IPS DF 19.7 (cell line): ENCODE results near the gene SLC14A1.

Experiments used
- DNase-seq: peaks from one replicate; pipeline ENCODE4 v3.0.0-alpha.2; 2013; ENCODE audit warnings: low read depth, low spot score

Gene SLC14A1

DNA sequence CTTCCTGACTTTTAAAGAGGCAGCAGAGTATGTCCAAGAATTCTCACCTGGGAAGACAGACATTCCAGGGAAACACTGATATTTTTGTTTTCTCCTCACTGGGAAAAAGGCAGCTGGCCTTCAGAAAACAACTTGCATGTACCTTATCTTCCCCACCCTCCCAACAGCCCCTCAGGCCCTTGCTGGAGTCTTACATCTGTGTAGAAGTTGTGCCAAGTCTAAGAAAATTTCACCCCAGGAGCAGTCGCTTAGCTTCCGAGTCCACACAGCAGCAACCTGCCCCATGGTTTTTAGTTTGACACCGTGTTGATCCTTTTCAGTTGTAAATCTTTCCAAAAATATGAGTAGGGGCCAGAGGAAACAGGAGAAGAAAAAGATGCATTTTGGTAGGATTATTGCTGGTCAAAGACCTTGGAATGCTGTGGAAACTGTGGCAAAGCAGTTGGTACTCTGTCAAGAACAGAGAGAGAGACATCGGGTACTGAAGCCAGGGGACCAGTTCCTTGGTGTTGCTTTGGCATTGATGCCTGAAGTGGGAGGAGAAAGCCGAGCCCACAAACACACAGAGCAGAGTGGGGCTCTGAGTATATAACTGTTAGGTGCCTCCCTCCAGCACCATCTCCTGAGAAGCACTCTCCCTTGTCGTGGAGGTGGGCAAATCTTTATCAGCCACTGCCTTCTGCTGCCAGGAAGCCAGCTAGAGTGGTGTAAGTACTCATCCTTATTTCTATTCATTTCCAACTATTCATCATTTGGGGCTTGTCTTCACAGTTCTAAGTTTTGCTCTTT is at the start of gene SLC14A1:
TSS of gene SLC14A1 (plus strand) at position 615 of the 789 bp plus-strand sequence. CDS start 6,140 bp downstream, outside the sequence.
- DNase-seq, result no peak

DNA sequence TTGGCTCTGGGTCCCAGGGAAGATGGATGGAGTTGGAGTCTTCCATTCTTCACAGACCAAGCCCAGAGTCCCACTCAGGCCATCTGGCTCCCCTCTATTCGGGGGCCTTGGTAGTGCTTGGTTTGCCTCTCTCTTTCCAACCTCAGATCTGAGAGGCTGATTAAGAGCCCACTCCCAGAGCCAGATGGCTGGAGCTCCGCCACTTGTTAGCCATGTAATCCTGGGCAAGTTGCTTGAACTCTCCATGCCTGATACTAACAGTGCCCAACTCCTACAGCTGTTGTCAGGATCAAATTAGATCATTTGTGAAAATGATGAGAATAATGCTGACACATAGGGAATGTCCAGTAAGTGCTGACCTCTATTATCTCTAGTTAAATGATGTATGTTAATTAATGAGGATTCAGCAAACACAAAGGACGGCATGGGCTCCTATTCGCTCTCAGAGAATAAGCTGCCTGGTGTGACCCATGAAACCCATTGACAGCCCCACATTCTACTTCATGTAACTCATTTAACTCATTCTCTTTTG is 46.6 kb upstream of the SLC14A1 start:
- no peak for DNase-seq

DNA sequence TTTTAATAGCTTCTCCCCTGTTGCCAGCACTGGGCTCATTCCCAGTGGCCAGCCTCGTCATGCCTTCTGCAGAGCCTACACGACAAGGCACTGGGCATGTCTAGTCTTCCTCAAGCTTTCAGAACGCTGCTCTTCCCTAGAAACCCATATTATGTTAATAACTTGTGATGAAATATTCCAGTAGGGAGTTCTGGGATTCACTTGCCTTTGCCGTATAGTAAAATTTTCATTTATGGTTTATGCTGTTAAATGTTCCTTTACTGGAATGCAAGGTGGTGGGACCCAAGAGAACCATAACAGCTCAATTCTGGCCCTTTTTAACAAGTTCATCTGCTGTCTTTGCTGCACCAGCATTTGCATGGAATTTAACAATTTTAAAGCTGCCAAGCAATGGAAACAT is 45.5 kb upstream of the SLC14A1 start:
- DNase-seq, result no peak

DNA sequence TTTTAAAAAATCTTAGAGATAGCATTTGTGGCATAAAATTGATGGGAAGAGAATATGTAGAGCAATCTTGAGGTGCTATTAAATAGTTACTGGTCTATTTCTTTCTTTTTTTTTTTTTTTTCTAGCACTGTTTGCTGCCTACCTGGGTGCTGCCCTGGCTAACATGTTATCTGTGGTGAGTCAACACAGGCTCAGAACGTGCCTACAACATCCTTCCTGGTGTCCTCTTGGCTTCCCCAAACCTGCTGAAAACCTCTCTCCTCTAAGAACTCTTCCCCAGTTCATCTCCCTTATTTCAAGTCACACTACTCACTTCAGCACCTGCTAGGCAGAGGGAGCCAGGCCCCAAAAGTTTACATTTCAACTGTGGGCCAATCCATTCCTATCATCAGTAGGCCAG is 45.1 kb upstream of the SLC14A1 start:
- no peak for DNase-seq

DNA sequence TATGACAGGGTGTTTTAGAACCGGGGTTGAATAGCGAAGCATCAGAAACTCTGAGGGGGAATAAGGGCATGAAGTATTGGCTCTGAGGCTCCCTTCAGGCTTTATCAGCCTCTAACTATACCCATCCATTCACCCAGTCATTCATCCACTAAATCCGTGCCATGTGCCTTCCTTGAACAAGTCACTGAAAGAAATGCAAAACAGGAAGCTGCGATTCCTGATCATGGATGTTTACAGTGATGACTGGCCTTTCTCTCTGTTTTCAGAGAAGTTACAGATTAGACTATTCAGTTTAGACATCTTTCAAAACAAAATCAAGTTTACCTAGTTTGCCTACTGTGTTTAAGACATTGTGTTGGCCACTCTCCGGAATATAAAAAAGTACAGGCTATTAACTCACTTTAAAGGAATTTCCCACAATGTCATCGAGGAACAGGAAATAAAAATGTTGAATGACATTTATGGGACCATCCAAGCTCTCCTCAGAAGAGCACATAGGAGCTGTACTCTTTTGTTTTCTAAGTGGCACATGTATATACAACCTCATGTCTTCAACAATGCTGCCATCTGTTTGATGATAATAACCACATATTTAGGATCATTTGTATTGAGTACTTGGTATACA is 43.8 kb upstream of the SLC14A1 start:
- DNase-seq, result no peak

DNA sequence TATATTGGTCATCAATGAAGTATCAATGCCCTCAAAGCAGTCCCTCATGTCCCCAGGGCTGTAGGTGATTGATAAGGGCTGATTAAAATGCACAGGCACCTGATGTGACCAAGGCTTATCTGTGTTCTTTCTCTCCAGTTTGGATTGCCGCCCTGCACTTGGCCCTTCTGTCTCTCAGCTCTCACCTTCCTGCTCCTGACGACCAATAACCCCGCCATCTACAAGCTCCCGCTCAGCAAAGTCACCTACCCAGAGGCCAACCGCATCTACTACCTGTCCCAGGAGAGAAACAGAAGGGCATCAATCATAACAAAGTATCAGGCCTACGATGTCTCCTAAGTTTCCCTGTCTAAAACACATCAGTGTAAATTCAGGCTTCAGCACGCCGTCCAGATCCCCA is 41.8 kb upstream of the SLC14A1 start:
- no peak for DNase-seq

DNA sequence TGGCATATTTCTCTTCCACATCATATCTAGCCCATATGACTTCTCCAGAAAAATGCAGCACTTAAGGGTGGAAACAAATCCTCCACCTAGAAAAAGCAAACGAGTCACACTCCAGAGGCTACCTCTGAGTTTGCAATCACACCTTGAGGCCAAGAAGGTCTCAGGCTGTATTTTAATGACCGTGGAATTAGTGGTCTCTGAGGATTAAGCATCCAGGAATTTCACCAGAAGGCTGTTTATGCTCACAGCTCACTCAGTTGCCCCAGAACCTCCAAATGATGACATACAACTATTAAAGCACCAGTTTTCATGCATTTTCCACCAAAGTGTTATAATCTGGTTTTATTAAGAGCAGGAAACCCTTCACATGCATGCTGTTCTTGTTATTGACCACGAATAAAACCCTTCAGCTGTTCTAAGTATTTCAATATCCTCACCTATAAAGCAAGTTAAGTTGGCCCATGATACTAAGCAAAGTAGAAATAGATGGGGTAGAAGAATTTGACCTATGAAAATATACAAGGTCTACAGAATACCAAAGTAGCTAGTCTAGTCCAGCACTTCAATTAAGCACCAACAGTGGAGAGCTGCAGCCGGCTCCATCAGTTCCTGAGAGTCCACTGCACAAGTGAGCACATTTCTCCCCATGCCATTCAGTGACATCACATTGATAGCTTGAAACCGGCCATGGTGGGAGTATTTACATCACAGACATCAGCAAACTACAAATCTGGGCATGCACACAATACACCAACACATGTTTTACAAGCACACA is 39.5 kb upstream of the SLC14A1 start:
- DNase-seq, result no peak

DNA sequence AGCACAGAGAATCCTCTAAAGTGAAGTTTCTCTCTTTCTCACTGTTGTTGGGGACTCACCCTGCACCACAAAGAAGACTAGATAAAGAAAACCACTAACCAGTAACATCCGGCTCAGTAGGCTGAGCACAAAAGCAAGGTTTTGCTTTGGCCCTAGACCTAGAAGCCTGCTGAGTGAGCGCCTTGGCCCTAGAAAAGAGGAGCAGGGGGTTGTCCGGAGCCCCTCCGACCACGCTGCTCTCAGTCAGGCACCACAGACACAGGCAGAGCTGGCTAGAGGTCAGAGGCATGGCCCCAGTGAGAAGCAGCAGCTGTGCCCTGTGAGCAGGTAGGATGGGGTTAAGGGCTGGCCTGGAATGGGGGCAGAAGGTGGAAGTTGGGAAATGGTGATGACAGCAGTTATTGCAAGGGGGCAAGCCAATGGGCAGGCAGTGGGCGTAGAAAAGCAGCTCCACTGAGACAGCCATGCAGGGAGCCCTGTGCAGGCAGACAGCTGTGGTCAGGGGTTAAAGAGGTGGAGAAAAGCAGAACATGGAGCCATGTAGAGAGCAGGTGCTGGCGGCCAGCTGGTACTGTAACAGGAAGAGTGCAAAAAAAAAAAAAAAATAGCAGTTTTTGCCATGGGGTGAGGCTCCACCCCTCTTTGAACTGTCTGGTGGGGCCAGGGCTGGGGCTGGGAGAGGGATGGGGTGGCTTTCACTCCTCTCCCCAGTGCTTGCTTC is 36.9 kb upstream of the SLC14A1 start:
- no peak for DNase-seq

DNA sequence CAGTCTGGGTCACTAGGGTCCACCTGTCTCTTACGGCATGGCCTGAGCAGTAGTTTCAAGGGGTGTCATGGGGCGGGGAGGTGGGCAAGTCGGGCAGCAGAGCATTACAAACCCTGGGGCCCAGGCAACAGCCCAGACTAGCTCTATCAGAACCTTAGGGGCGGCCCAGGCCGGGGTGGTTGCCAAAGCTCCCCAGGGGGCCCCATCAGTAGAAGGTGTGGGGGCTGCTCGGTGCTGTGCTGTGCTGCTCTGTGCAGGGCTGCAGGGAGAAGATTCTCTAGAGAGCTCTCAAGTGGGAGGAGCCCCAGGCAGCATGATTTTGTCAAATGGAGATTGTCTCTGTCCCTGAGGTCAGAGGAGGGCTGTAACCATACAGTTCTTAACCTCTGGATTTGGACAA is 36.4 kb upstream of the SLC14A1 start:
- DNase-seq, result no peak

DNA sequence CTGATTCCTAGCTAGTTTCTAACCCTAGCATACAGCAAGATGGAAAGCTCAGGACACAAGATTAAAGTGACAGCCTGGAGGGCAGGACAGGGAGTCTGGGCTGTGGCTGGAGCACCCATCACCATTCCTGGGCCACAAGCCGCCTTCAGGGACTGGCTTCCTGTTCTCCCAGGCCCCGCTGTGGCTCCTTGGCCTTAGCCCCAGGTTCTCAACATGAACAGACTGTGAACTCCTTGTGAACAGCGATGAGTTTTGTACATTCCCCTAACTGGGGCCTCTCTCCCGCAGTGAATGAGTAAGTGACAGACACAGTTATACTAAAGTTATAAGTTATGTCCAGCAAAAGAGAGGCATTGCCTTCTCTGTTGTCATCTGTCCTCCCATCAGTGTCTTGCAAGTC is 35.9 kb upstream of the SLC14A1 start:
- no peak for DNase-seq

DNA sequence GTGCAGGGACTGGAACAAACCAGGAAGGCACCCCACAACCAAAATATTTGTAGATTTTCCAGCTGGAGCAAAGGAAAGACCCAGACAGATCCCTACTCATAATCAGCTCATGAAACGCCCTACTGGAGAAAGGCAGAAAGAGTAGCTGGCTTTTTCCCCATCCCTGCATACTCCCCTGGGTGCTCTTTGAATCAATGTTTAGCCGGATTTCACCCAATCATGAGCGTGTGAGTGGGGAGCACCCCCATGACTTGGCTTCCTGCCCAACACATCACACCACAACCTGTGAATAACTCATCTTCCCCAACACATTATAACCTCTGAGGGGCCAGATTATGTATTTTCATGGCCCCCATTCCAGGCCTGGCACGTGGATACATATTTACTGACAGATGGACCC is 35.1 kb upstream of the SLC14A1 start:
- DNase-seq, result no peak

DNA sequence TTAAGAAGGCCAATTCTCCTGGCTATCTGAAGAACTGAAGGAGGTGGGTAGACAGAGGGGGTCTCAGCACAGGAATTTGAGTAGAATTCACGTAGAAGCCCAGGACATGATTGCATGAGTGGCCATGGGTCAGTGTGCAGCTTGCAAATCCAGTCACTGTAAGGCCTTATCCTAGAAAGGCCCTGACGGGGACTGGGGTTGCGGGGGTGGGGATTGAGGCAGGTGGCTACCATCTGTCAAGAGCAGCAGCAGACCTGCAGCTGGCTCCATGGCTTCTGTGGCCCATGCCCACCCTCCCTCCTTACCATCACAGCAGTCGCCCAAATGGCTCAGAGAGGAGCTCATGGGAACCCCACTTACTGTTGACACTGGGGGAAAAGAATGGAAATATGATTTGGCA is 34.6 kb upstream of the SLC14A1 start:
- no peak for DNase-seq

DNA sequence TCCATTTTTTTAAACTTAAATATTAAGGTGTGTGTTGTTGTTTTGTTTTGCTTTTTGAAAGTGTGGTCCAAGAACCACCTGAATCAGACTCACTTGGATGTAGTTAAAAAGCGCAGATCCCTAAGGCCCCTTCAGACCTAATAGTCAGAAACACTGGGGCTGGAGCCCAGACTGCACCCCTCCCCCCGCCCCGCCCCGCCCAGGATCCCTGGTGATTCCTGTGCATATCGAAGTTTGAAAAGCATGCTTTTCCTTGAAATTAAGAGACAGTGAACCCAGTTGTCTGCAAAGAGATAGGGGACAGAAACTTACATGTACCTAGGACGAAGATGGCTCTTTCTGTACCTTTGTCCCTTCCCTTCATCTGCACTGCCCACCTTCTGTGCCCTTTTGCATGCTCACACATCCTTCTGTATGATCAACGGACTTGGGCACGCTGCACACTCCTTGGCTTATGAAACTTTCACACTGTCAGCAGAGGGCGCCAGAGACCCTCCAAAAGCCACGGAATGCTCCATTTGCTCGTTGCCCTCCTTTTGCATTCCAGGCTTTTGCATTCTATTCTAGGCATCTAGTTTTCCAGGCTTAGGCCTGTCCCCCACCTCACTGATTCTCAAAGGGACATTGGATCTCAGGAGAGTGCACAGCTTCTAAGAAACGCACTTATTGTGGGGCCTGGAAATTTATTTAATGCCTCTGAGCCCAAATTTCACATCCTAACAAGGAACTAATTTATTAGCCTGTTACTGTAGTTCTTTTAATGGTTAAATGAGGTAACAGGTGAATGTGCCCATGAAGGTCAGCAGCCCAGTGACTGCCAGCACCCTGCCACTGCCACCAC is 32.8 kb upstream of the SLC14A1 start:
- DNase-seq, result peak; percentile 30

DNA sequence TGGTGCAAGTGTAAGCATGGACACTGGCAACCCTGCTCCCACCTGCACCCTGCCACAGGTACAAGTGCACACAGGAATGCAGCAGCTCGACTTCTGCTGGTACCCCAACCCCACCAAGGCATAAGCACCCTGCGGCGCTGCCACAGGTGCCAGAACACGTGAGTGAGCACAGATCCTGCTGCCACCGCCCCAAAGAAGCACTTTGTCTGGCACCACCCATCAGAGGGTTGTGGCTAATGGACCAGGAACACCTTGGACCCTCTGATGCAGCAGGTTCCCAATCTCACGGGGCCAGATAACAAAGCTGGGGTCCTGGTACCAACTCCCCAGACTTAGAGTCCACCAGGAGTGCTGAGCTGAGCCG is 32.2 kb upstream of the SLC14A1 start:
- DNase-seq, result no peak

DNA sequence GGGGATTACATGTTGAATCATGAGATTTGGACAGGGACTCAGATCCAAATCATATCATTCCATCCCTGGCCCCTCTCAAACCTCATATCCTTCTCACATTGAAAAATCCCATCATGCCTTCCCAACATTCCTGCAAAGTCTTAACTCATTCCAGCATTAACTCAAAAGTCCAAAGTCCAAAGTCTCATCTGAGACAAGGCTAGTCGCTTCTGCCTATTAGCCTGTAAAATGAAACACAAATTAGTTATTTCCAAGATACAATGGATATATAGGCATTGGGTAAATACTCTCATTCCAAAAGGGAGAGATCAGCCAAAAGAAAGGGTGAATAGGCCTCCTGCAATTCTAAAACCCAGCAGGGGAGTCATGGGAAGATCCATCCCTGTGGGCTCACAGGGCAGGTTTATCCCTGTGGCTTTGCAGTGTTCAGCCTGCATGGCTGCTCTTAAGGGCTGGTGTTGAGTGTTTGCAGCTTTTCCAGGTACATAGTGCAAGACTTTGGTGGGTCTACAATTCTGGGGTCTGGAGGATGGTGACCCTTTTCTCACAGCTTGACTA is 21.2 kb upstream of the SLC14A1 start:
- no peak for DNase-seq

DNA sequence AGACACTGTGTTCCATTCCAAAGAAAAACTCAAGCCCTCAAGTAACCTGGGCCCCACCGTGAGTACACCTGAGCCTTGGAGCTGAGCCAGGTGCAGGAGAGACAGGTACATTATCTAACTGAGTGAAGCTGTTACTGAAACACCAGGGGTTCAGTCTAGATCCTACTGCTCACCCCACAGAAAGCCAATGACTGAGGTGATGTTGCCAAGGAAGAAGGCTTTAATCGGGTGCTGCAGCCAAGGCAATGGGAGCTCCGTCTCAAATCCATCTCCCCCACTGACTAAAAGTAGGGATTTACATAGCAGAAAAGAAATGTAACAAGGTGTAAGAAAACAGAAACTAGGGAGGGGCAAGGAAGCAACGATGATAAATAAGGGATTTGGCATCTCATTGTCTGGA is 15.2 kb upstream of the SLC14A1 start:
- no peak for DNase-seq

DNA sequence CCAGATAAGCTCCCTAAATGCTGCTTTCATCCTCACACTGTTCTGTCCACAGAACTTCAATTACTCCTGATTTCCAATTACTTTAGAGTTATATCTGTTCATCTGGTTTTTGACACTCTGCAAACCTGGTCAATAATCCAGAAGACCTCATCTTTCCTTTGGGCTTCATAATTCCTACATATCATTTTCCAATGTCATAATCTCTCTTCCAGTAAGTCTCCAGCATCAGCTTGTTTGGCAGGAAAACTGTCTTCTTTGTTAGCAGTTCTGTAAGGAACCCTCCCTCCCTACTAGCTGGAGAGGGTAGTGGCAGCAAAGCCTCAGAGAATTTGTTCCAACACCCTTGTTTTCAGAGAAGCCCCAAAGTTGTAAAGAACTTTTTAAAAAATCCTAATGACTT is 11.9 kb upstream of the SLC14A1 start:
- no peak for DNase-seq

DNA sequence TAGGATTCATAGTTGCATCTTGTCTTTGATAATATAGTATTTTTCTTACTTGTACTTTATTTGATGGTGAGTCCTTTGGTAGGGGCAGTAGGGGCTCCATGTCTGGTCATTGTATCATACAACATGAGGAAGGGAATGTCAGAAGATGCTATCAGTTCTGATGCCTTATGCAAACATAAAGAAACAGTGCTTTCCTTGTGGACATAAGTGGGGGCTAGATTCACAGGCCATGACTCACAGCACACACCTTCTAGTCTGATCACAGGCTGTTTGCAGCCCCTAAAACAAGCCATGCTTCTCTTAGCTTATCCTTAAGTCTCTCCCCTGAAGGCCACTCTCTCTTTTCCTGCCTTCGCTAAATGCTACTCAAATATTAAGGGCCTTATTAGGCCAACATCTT is 10.7 kb upstream of the SLC14A1 start:
- no peak for DNase-seq

DNA sequence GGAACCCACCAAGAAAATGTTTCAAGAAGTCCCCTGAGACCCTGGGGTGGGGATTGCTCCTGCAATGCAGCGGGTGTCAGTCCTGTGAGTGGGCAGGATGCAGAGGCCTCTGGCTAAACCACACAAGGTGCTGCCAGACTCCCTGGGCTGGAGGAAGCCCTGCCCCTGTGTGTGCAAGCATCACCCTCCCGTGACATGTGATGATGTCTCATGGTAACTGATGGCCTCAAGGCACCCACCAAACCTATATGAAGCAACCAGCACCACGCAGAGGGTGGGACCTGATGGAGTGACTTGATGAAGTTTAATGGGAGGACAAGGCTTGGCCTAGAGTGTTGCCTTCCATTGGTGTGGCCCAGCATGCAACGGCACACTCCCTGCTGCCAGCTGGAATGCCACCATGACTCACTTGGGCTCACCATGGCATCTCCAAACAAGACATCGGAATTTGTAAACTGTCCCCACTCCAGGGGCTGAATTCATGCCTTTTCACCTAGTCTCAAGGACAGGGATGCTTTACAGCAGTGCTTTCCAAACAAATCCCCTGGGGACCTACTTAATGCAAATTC is 8.7 kb upstream of the SLC14A1 start:
- DNase-seq, result no peak

DNA sequence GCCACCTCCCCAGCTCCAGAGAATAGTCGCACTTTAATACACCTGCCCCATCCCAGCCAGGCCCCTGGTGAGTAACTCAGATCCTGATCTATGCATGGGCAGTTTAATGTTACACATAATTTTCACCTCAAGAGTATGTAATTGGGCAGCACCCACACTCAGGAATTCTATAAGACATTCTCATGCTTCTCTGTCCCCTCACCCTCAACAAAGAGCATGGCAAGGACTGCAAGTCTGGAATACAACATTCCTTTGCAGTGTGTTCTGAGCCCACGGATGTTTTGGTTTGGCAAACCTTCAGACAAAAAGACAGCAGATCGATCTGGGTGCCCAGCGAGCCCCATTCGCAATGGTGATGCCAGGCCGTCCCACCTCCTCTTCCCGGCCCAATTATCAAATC is 4.9 kb upstream of the SLC14A1 start:
- no peak for DNase-seq
